SK-N-SH treated with all-trans-retinoic acid at 6 μM for 48 hours (cell line): Measurements from ENCODE around the gene MTHFD2L.
"Not testable (repeated sequence)": the region's sequence is repeated elsewhere in the genome, so short reads cannot be mapped to it uniquely, and the experiment has no call there.

Experiments used
- ATAC-seq: fragments of 200-7000 bp; cut with Tn5 transposase; 3 replicates; pipeline ENCODE4 v1.9.1; 2020; ENCODE audit warnings: mild to moderate bottlenecking, moderate library complexity
- BACH2 ChIP-seq: fragments of 250-450 bp; sonication (Bioruptor Pico); IDR thresholded peaks from 2 replicates; pipeline ENCODE4 v1.9.0; 2021; ENCODE audit warnings: mild to moderate bottlenecking, borderline replicate concordance
- CSDC2 ChIP-seq: fragments of 250-450 bp; sonication (Bioruptor Pico); IDR thresholded peaks from 2 replicates; pipeline ENCODE4 v1.5.0; 2020; ENCODE audit warnings: mild to moderate bottlenecking, moderate library complexity
- CSRNP3 ChIP-seq: fragments of 250-450 bp; sonication (Bioruptor Pico); IDR thresholded peaks from 2 replicates; pipeline ENCODE4 v1.5.1; 2021; ENCODE audit warnings: mild to moderate bottlenecking, moderate library complexity
- GLIS3 ChIP-seq: fragments of 250-450 bp; sonication (Bioruptor Pico); IDR thresholded peaks from 2 replicates; pipeline ENCODE4 v1.5.0; 2020; ENCODE audit warnings: mild to moderate bottlenecking, moderate library complexity
- OSR1 ChIP-seq: fragments of 250-450 bp; sonication (Bioruptor Pico); IDR thresholded peaks from 2 replicates; pipeline ENCODE4 v1.8.0; 2022; ENCODE audit warnings: moderate library complexity, mild to moderate bottlenecking, inconsistent platforms
- PATZ1 ChIP-seq: fragments of 250-450 bp; sonication (Bioruptor Pico); IDR thresholded peaks from 2 replicates; pipeline ENCODE4 v1.8.0; 2020; ENCODE audit warnings: mild to moderate bottlenecking, moderate library complexity, borderline replicate concordance
- PPARA ChIP-seq: fragments of 250-450 bp; sonication (Bioruptor Pico); IDR thresholded peaks from 2 replicates; pipeline ENCODE4 v1.5.0; 2020; ENCODE audit warnings: mild to moderate bottlenecking, borderline replicate concordance
- RARB ChIP-seq: fragments of 250-450 bp; sonication (Bioruptor Pico); IDR thresholded peaks from 2 replicates; pipeline ENCODE4 v1.8.0; 2021; ENCODE audit warnings: mild to moderate bottlenecking, moderate library complexity
- SNAI2 ChIP-seq: fragments of 250-450 bp; sonication (Bioruptor Pico); IDR thresholded peaks from 2 replicates; pipeline ENCODE4 v1.5.0; 2020; ENCODE audit warnings: mild to moderate bottlenecking, moderate library complexity
- TCF4 ChIP-seq: fragments of 250-450 bp; sonication (Bioruptor Pico); IDR thresholded peaks from 2 replicates; pipeline ENCODE4 v1.8.0; 2021; ENCODE audit warnings: mild to moderate bottlenecking, moderate library complexity, borderline replicate concordance
- TSHZ2 ChIP-seq: fragments of 250-450 bp; sonication (Bioruptor Pico); IDR thresholded peaks from 2 replicates; pipeline ENCODE4 v1.5.0; 2020; ENCODE audit warnings: mild to moderate bottlenecking, moderate library complexity
- ZC3H10 ChIP-seq: fragments of 250-450 bp; sonication (Bioruptor Pico); IDR thresholded peaks from 2 replicates; pipeline ENCODE4 v1.5.1; 2021; ENCODE audit warnings: mild to moderate bottlenecking, moderate library complexity
- ZFP3 ChIP-seq: fragments of 250-450 bp; sonication (Bioruptor Pico); IDR thresholded peaks from 2 replicates; pipeline ENCODE4 v1.5.0; 2020; ENCODE audit warnings: mild to moderate bottlenecking, moderate library complexity
- ZFP30 ChIP-seq: fragments of 450-650 bp; formaldehyde crosslinking; IDR thresholded peaks from 2 replicates; pipeline ENCODE4 v1.5.0; 2022; ENCODE audit warnings: mild to moderate bottlenecking, moderate library complexity

The MTHFD2L gene

DNA sequence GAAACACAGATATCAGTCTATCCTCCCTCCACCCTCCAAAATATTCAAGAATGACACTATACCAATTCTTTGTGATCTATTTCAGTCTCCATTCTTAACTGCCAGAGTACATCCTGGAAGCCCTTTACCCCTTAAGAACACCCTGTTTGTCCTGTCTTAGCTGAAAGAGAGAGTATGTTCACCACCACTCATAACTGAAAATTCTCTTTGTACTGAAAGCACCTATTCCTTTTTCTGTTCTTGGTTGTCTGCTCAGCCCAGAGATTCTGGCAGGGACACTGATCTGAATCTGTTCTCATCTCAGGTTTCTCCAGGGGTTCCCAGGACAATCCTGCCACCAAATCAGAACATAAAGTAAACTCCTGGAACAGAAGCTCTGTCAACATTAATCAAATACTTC lies 181.6 kb downstream of the MTHFD2L start:
- ATAC-seq, result no peak
- TF ChIP-seq CSDC2 (CRISPR knock-in tag) (no peak), TCF4 (no peak), GLIS3 (no peak), ZC3H10 (CRISPR knock-in tag) (no peak), TSHZ2 (CRISPR knock-in tag) (no peak), RARB (CRISPR knock-in tag) (no peak), CSRNP3 (no peak), SNAI2 (CRISPR knock-in tag) (no peak), ZFP3 (CRISPR knock-in tag) (no peak), BACH2 (CRISPR knock-in tag) (no peak), PPARA (no peak), ZFP30 (CRISPR knock-in tag) (no peak)

- not testable (repeated sequence) for ATAC-seq
Measured at GRCh38 chr4:74340421-74340820, 182.5 kb downstream of the MTHFD2L start.

DNA sequence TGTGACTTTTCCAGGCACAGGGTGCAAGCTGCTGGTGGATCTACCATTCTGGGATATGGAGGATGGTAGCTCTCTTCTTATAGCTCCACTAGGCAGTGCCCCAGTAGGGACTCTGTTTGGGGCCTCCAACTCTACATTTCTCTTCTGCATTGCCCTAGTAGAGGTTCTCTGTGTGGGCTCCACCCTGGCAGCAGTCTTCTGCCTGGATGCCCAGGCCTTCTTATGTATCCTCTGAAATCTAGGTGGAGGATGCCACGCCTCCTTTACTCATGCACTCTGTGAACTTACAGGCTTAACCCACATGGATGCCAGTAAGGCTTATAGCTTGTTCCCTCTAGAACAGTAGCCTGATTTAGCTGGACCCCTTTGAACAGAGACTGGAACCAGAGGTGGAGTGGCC lies 186.1 kb downstream of the MTHFD2L start:
- TF ChIP-seq OSR1 (no peak), PATZ1 (no peak)
- ATAC-seq, result no peak
